GM23248 (cell line): ENCODE data around the gene NEK4.

Source experiments
- EZH2 ChIP-seq: fragments of 200-600 bp; sonication (generic); IDR thresholded peaks from 2 replicates; pipeline ENCODE4 v1.6.1; 2018; ENCODE audit warnings: antibody characterized with exemption, mild to moderate bottlenecking; ENCODE audit not compliant: insufficient read depth, poor library complexity, severe bottlenecking
- EZH2phosphoT487 ChIP-seq: fragments of 200-600 bp; sonication (generic); IDR thresholded peaks from 2 replicates; pipeline ENCODE4 v1.6.1; 2018; ENCODE audit warnings: antibody characterized with exemption, moderate library complexity, mild to moderate bottlenecking, low read depth; ENCODE audit not compliant: insufficient read depth

DNA sequence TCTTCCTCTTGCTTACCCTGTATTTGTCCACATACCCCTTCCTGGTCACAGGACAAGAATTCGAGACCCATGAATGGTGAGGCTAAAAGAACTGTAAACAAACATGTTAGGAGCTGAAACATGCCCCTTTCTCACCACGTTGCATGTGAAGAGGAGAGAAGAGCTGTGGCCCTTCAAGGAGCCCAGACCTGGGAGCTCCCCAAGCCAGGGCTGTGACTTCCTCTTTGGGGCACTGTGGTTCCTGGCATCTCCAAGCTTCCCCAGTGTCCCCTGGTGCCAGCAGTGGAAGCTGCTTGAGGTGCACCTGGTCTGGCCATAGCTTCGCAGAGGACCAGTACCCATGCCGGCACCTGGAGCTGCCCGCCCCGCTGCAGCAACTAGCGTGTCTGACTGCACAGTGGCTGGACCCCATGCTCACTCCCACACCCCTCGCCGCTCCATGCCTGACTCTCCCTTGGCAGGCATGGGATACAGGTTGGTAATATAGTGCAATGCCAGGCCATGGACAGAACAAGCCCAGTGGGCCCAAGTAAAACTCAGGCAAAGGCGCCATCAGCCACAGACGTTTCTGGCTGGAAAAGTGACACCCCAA is 54.9 kb downstream of the NEK4 start:
- TF ChIP-seq EZH2 = no peak
- no peak for TF ChIP-seq EZH2phosphoT487
